Rectal smooth muscle tissue (tissue), 1 donor: ENCODE results near the gene CREB5.
"Not testable (repeated sequence)": the region's sequence is repeated elsewhere in the genome, so short reads cannot be mapped to it uniquely, and the experiment has no call there.

Experiments
- H3K27ac ChIP-seq: one replicate; pipeline ENCODE4 v1.7.0; 2013; ENCODE audit warnings: low read depth, low read length, inconsistent platforms
- H3K27me3 ChIP-seq: one replicate; pipeline ENCODE4 v1.7.0; 2013; ENCODE audit warnings: low read length; ENCODE audit not compliant: control insufficient read depth, insufficient read depth
- H3K36me3 ChIP-seq: one replicate; pipeline ENCODE4 v1.7.0; 2013; ENCODE audit warnings: low read length; ENCODE audit not compliant: control insufficient read depth, insufficient read depth
- H3K4me1 ChIP-seq: one replicate; pipeline ENCODE4 v1.7.0; 2013; ENCODE audit warnings: low read length; ENCODE audit not compliant: control insufficient read depth, insufficient read depth
- H3K4me3 ChIP-seq: one replicate; pipeline ENCODE4 v1.7.0; 2013; ENCODE audit warnings: low read length
- H3K9ac ChIP-seq: one replicate; pipeline ENCODE4 v1.7.0; 2013; ENCODE audit warnings: low read length

CREB5 gene

DNA sequence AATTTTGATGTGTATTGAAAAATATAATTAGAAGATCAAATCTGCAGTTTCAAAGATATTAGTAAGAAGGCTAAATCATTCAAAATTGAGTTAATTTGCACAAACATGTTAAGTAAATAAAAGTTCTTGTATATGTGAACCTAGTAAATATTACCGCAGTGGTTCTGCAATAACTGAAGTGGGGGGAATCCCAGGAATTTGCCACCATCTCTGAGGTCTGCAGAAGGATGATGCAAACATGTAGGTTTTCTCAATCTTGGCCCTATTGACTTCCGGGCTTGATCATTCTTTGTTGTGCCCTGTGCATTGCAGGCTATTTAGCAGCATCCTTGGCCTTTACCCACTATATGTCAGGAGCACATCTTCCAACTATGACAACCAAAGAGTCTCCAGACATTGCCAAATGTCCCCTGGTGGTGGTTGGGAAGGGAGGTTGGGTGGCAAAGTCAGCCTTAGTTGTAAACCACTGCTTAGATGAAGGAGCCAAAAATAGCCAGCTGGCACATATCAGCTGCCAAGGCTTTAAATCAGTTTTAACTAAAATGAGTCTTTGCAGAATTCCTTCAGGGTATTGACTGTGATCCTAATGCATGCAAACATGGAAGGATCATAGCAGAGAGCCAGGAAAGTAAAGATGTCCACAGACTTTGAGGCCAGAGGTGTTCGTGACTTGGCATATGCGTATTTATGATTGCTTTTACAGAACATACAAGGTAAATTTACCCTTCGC, 399.5 kb downstream of the CREB5 start:
- no peak overlapping the region for H3K9ac ChIP-seq
- H3K4me3 ChIP-seq: no peak overlapping the region
- H3K27ac ChIP-seq: no peak overlapping the region
- no peaks in the 10 kb centered on the region for H3K27me3 ChIP-seq
- no peaks in the 10 kb centered on the region for H3K36me3 ChIP-seq
- H3K4me1 ChIP-seq: no peaks in the 10 kb centered on the region

DNA sequence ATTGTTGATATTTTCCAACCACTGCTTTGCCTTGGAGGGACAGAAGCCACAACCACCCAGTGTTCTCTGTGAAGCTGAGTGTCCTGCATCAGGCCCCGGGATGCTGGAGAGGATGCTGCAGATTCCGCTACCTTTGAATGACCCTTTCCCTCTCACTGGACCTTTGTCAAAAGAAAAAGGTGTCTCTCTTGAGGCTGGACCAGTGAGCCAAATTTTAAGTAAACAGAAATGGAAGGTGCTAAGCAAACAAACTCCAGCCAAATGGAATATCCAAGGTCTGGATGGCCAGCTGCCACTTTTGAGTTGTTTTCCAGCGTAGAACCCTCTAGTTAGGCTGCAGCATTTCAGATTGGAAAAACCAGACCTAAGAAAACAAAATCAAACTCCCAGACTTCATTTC, 400.3 kb downstream of the CREB5 start:
- H3K4me1 ChIP-seq: no peaks in the 10 kb centered on the region
- H3K27me3 ChIP-seq: no peaks in the 10 kb centered on the region
- no peak overlapping the region for H3K4me3 ChIP-seq
- H3K27ac ChIP-seq: no peak overlapping the region
- H3K9ac ChIP-seq: no peak overlapping the region
- H3K36me3 ChIP-seq: no peaks in the 10 kb centered on the region

DNA sequence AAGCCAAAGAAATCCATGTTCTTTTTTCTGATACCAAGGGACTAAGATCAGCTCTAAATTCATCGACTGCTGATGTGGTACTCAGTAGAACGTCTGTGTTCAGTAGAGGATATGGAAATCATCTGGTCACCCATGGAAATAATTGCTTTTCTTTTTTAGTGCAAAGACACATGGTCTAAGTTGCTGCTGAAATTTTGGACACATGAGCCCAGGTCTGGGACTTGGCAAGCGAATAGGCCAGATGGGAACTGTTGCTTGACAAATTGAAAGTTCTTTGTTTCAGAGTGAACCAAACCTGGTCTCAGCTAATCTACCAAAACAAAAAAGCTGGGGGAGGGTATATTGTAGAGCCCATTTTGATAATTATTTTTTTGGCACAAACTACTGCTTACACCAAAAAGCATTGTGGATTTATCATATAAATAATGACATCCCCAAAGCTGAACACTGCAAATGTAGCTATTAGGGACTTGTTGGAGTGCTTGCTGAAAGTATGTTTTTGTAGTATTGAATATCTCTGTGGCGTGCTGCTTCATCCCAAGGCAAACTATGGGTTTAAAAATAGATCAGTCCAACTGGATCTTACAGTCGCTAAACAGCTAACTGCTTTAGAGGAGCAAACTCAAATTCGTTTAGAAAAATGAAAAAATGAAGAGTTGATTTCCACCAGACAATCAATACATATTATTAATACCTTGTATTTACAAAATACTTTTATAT, 401.1 kb downstream of the CREB5 start:
- H3K4me3 ChIP-seq: no peak overlapping the region
- H3K9ac ChIP-seq: no peak overlapping the region
- H3K27ac ChIP-seq: no peak overlapping the region
- H3K27me3 ChIP-seq: no peaks in the 10 kb centered on the region
- H3K4me1 ChIP-seq: no peaks in the 10 kb centered on the region
- H3K36me3 ChIP-seq: no peaks in the 10 kb centered on the region

DNA sequence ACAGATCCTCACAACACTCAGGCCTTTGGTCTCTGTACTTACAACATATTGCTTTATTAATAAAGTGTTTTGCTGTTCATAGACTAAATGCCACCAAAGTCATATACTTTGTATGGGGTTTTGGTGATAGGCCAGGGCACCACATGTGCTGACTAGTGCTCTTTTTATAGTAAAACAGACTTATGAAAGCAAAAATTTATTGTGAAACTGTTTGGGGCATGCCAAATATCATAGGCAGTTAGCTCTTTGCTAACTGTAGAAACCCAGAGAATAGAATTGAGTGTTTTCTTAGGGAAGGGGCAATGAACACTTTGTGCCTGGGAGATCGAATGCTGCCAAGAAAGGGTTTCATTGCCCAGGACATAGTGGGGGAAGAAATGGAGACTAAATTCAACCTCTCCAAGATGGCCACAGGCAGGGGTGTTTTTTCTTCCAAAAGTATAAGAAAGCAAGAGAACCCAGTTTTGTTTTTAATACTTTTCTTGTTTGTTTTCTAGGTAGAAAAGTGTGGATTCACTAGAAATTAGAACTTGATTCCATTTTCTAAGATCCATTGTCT, 403.1 kb downstream of the CREB5 start:
- Histone ChIP-seq H3K36me3 (no peaks in the 10 kb centered on the region), H3K4me1 (no peaks in the 10 kb centered on the region), H3K9ac (no peak overlapping the region), H3K27ac (no peak overlapping the region), H3K4me3 (no peak overlapping the region), H3K27me3 (no peaks in the 10 kb centered on the region)

DNA sequence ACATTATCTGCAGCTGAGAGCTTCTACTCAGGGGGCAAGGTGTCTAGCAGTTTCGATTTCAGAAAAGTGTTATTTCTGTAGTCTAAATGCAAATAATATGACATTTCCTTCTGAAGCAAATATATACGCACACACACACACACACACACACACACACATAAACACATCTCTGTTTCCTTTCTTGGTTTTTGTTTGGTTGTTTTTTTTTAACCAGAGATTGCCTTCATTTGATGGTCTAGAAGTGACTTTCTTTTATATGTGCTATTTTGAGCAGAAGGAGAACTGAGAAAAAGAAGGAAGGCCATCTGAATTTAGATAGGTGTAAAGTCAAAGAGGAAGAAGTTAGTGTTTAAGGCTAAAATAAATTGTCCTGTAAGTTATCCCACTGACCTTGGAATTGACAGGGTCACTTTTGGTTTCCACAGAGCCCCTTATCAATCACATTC, 403.6 kb downstream of the CREB5 start:
- Histone ChIP-seq H3K4me1 (no peaks in the 10 kb centered on the region), H3K36me3 (no peaks in the 10 kb centered on the region), H3K27ac (no peak overlapping the region), H3K27me3 (no peaks in the 10 kb centered on the region), H3K4me3 (no peak overlapping the region), H3K9ac (no peak overlapping the region)

DNA sequence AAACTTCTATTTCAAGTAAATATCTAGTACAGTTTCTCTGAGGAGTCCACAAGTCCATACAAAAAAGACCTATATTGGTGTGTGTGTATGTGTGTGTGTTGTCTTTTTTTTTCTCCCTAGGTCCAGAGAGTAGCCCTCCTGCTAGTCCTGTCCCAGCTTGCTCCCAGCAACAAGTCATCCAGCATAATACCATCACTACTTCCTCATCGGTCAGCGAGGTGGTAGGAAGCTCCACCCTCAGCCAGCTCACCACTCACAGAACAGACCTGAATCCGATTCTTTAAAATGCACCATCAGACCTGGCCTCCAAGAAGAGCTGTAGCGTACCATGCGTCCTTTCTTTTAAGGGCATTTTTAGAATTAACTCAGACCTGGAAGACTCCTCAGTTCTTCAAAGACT, 406.7 kb downstream of the CREB5 start:
- Histone ChIP-seq H3K36me3 (no peaks in the 10 kb centered on the region), H3K27me3 (no peaks in the 10 kb centered on the region), H3K4me3 (no peak overlapping the region), H3K4me1 (no peaks in the 10 kb centered on the region), H3K27ac (no peak overlapping the region), H3K9ac (no peak overlapping the region)

DNA sequence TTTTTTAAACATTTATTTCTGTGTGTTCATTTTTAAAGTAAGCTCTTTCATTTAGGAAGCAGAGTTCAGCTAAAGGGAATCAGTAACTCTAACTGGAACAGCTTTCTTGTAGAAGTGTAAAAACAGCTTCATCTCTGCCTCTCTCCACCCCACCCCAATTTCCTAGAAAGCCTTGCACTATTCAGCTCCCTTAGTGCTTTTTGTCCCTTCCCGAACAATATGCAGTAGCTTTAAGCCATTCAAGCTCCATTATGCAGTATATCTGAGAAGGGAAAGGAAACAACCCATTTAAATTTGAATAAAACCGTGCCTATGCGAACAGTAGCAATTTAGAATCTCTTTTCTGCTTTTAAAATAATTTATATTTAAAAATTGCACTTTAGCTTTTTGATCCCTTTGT, 411.3 kb downstream of the CREB5 start:
- Histone ChIP-seq H3K27me3 (no peaks in the 10 kb centered on the region), H3K4me1 (no peaks in the 10 kb centered on the region)

DNA sequence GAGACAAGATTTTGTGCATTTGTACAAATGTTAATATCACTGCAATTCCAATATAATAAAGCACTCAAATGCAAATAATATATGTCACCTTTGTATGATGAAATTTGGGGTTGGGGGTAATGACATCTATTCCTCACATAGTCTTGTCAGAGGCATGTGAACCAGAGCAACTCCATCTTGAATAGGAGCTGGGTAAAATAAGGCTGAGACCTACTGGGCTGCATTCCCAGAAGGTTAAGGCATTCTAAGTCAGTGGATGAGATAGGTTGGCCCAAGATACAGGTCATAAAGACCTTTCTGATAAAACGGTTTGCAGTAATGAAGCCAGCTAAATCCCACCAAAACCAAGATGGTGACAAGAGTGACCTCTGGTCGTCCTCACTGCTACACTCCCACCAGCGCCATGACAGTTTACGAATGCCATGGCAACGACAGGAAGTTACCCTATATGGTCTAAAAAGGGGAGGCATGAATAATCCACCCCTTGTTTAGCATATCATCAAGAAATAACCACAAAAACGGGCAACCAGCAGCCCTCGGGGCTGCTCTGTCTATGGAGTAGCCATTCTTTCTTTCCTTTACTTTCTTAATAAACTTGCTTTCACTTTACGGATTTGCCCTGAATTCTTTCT, 413.6 kb downstream of the CREB5 start:
- not testable (repeated sequence) for H3K36me3 ChIP-seq, H3K9ac ChIP-seq, H3K4me3 ChIP-seq, H3K4me1 ChIP-seq, H3K27ac ChIP-seq, H3K27me3 ChIP-seq

More for the DNA sequence above, 411.3 kb downstream of the CREB5 start:
- Histone ChIP-seq H3K9ac (no peak overlapping the region), H3K4me3 (no peak overlapping the region), H3K36me3 (no peaks in the 10 kb centered on the region), H3K27ac (no peak overlapping the region)

DNA sequence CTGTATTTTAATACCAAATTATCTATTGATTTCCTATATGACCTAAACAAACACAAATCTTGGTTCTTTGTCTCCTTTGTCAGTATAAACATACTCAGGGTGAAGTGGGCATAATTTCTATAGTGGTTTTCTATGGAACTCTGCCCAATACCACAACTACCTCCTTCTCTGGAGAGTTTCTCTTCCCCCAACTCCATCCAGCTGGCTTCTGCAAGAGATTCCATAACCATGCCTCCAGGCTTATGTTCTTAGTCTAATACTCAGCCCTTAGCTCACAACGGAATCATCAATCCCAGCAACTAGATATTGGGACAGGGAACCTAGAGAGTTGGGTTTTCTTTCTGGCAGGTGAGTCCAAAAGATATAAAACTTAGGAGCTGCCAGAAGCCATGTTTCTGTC, 418.5 kb downstream of the CREB5 start:
- Histone ChIP-seq H3K4me3 (no peak overlapping the region), H3K9ac (no peak overlapping the region), H3K27ac (no peak overlapping the region), H3K36me3 (no peaks in the 10 kb centered on the region), H3K4me1 (no peaks in the 10 kb centered on the region), H3K27me3 (no peaks in the 10 kb centered on the region)

DNA sequence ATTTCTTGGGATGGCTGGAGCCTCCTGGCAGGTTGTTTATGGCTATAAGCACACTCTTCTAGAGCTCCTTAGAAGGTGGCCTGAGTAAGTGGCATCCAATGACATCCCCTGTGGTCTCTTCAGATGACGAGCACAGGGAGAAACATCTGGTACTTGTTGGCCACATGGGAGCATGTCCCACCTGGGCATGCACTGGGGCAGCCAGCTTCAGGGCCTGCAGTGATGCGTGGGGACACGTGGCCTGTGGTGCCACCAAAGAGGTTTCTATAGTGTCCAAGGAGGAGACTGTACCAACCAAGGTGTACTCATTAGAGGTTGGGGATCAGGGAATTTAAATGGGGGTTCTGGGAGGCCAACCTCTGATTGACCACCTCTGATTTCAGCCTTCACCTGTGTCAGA, 420.4 kb downstream of the CREB5 start:
- H3K4me3 ChIP-seq: no peak overlapping the region
- H3K27me3 ChIP-seq: no peaks in the 10 kb centered on the region
- H3K27ac ChIP-seq: no peak overlapping the region
- H3K36me3 ChIP-seq: no peaks in the 10 kb centered on the region
- H3K4me1 ChIP-seq: no peaks in the 10 kb centered on the region
- no peak overlapping the region for H3K9ac ChIP-seq

DNA sequence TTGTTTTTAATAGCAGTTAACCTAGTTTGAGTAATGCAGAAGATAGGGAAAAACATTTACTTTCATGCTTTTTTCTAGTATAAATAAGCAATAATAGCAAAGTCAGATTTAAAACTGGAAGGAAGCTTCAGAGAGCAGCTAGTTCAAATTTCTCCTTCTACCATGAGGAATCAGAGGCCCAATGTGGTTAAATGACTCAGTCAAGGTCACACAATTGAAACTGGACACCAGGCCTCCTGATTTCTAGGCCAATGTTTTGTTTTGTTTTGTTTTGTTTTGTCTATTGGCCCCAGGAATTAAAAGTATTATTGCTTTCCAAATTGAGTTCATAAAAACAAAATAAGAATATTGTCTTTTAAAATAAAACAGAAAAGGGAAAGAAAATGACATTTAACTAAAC, 423.5 kb downstream of the CREB5 start:
- Histone ChIP-seq H3K27me3 (no peaks in the 10 kb centered on the region), H3K4me3 (no peak overlapping the region), H3K4me1 (no peaks in the 10 kb centered on the region), H3K27ac (no peak overlapping the region), H3K36me3 (no peaks in the 10 kb centered on the region), H3K9ac (no peak overlapping the region)

DNA sequence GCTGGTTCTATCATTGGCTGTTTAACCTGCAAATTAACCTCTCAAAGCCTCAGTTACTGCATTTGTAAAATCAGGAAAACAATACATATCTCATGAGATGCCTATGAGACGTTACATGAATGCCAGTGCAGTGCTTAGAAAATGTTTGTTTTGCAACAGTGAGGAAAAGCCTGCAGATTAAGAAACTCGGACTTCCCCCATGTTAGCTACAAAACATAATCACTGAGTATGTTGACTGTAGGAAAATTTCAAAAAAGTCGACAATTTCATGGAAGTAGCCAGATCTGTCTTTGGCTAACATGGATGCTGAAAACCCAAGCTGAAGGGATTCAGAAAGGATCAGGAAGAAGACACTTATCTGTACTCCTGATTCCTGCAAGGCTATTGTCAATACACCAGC, 424.4 kb downstream of the CREB5 start:
- Histone ChIP-seq H3K27ac (no peak overlapping the region), H3K4me3 (no peak overlapping the region), H3K36me3 (no peaks in the 10 kb centered on the region), H3K9ac (no peak overlapping the region), H3K27me3 (no peaks in the 10 kb centered on the region), H3K4me1 (no peaks in the 10 kb centered on the region)
